Gastrocnemius medialis (tissue), 4 donors: ENCODE results near the gene PCNX2. TPM values are rescaled to one million over a fixed set of nuclear protein-coding genes. Genes with fewer than 3 reads are reported as not detected.

Experiments
- ATAC-seq, 2 donors: fragments of 150-250 bp; one replicate each; pipeline ENCODE4 v1.9.1; 2016
- DNase-seq, 2 donors: peaks; one replicate each; pipeline ENCODE4 v3.0.0-alpha.2; 2019
- H3K27ac ChIP-seq, 4 donors: fragments of 200-600 bp; sonication (generic); 1 replicate in 1 of 4; 2 replicates in 3 of 4; pipeline ENCODE4 v1.5.1; 2016 to 2018; ENCODE audit warnings: mild to moderate bottlenecking in 2 of 4, moderate library complexity in 1 of 4
- H3K27me3 ChIP-seq, 3 donors: fragments of 200-600 bp; sonication (generic) in 2 of 3; 1 replicate in 1 of 3; 2 replicates in 2 of 3; pipeline versions ENCODE4 v1.5.1 to v1.6.0; 2016 to 2019; ENCODE audit warnings: mild to moderate bottlenecking in 1 of 3, moderate library complexity in 1 of 3
- H3K36me3 ChIP-seq, 2 donors: fragments of 200-600 bp; sonication (generic) in 1 of 2; one replicate each; pipeline ENCODE4 v1.5.1; 2017 to 2018
- H3K4me1 ChIP-seq, 2 donors: fragments of 200-600 bp; sonication (generic) in 1 of 2; one replicate each; pipeline ENCODE4 v1.5.1; 2016 to 2017; ENCODE audit warnings: mild to moderate bottlenecking in 2 of 2
- H3K4me3 ChIP-seq, 4 donors: fragments of 200-600 bp; sonication (generic) in 3 of 4; 1 replicate in 1 of 4; 2 replicates in 3 of 4; pipeline ENCODE4 v1.5.1; 2016 to 2019; ENCODE audit warnings: mild to moderate bottlenecking in 2 of 4
- H3K9me3 ChIP-seq, 3 donors: fragments of 200-600 bp; sonication (generic) in 2 of 3; 1 replicate in 1 of 3; 2 replicates in 2 of 3; pipeline ENCODE4 v1.5.1; 2016 to 2019
- CTCF ChIP-seq, 5 experiments: fragments of 450-650 bp in 3 of 5; fragments of 200-600 bp in 2 of 5; sonication (generic) in 2 of 5; IDR thresholded peaks in 4 of 5; conservative IDR thresholded peaks in 1 of 5; 1 replicate in 4 of 5; 2 replicates in 1 of 5; pipeline ENCODE4 v1.5.1; 2016 to 2019; ENCODE audit warnings: antibody characterized with exemption in 5 of 5, mild to moderate bottlenecking in 3 of 5, moderate library complexity in 3 of 5
- POLR2A ChIP-seq, 2 donors: fragments of 450-650 bp; IDR thresholded peaks; one replicate each; pipeline ENCODE4 v1.6.1; 2017; ENCODE audit warnings: antibody characterized with exemption in 2 of 2, mild to moderate bottlenecking in 2 of 2, moderate library complexity in 2 of 2
- in situ Hi-C, 4 donors: fragments of 200-750 bp; cut with MboI; loops; one replicate each; pipeline versions ENCODE4 v1.15.0 to v1.8.0; 2017; ENCODE audit warnings: low sequenced_read_pairs in 4 of 4
- intact Hi-C: fragments of 100-400 bp; cut with DNase I; formaldehyde crosslinking; loops from one replicate; pipeline ENCODE4 v1.15.1; 2023; ENCODE audit warnings: low total_unique reads
- total RNA-seq, 4 donors: library from RNA; depleted of rRNA; stranded (reverse); fragments of >200 nt; gene quantifications; one replicate each; pipeline versions ENCODE4 v1.1.0 to v1.2.3, GENCODE V29; 2016

Gene PCNX2
- total RNA-seq, 4 donors from 2014 or later, result 0.34 to 5.6 (median 1.9) TPM

- DNase-seq (no peak), ATAC-seq (no peak)
- Histone ChIP-seq H3K4me1 (no peaks in the 10 kb centered on the region), H3K27me3 (no peaks in the 10 kb centered on the region), H3K9me3 (no peaks in the 10 kb centered on the region), H3K36me3 (no peaks in the 10 kb centered on the region), H3K4me3 (no peak overlapping the region), H3K27ac (no peak overlapping the region)
- in situ Hi-C loops, result no loop called here
- intact Hi-C loops, result no loop called here
- TF ChIP-seq CTCF (IDR thresholded peaks at IDR 0.05 in 4 of 5, conservative IDR thresholded peaks at IDR 0.05 in 1 of 5) (no peak), POLR2A (IDR thresholded peaks at IDR 0.05) (no peak)
Measured at GRCh38 chr1:233215135-233215760, 80.3 kb downstream of the PCNX2 start.

- no peaks in the 10 kb centered on the region for H3K36me3 ChIP-seq
- TF ChIP-seq POLR2A (IDR thresholded peaks at IDR 0.05), result no peak
- no peak for TF ChIP-seq CTCF (IDR thresholded peaks at IDR 0.05 in 4 of 5, conservative IDR thresholded peaks at IDR 0.05 in 1 of 5)
- no peaks in the 10 kb centered on the region for H3K4me1 ChIP-seq
- H3K9me3 ChIP-seq, result no peaks in the 10 kb centered on the region
- intact Hi-C loops (no loop called here), in situ Hi-C loops (no loop called here)
- no peaks in the 10 kb centered on the region for H3K27me3 ChIP-seq
- H3K4me3 ChIP-seq, result no peak overlapping the region
- DNase-seq, result no peak
- ATAC-seq, result no peak
- H3K27ac ChIP-seq, result no peak overlapping the region
Measured at GRCh38 chr1:233211595-233211994, 83.9 kb downstream of the PCNX2 start.

GRCh38 chr1:233211106-233211505 is 84.4 kb downstream of the PCNX2 start:
- ATAC-seq, result no peak
- no peaks in the 10 kb centered on the region for H3K9me3 ChIP-seq

GRCh38 chr1:233209481-233209880 is 86.0 kb downstream of the PCNX2 start:
- no peaks in the 10 kb centered on the region for H3K36me3 ChIP-seq
- DNase-seq (no peak), ATAC-seq (no peak)
- H3K27ac ChIP-seq, result no peak overlapping the region
- intact Hi-C loops, result no loop called here
- in situ Hi-C loops, result no loop called here
- TF ChIP-seq CTCF (IDR thresholded peaks at IDR 0.05 in 4 of 5, conservative IDR thresholded peaks at IDR 0.05 in 1 of 5) (no peak), POLR2A (IDR thresholded peaks at IDR 0.05) (no peak)
- H3K27me3 ChIP-seq, result no peaks in the 10 kb centered on the region
- no peaks in the 10 kb centered on the region for H3K9me3 ChIP-seq
- no peak overlapping the region for H3K4me3 ChIP-seq
- H3K4me1 ChIP-seq, result no peaks in the 10 kb centered on the region

More at GRCh38 chr1:233211106-233211505, 84.4 kb downstream of the PCNX2 start:
- TF ChIP-seq POLR2A (IDR thresholded peaks at IDR 0.05) (no peak), CTCF (IDR thresholded peaks at IDR 0.05 in 4 of 5, conservative IDR thresholded peaks at IDR 0.05 in 1 of 5) (no peak)
- Histone ChIP-seq H3K27me3 (no peaks in the 10 kb centered on the region), H3K4me1 (no peaks in the 10 kb centered on the region), H3K27ac (no peak overlapping the region), H3K36me3 (no peaks in the 10 kb centered on the region), H3K4me3 (no peak overlapping the region)
- intact Hi-C loops (no loop called here), in situ Hi-C loops (no loop called here)
- no peak for DNase-seq

- Histone ChIP-seq H3K36me3 (no peaks in the 10 kb centered on the region), H3K27ac (no peak overlapping the region), H3K27me3 (no peaks in the 10 kb centered on the region), H3K4me1 (no peaks in the 10 kb centered on the region), H3K4me3 (no peak overlapping the region), H3K9me3 (no peaks in the 10 kb centered on the region)
- no peak for DNase-seq
- in situ Hi-C loops, result no loop called here
- TF ChIP-seq CTCF (IDR thresholded peaks at IDR 0.05 in 4 of 5, conservative IDR thresholded peaks at IDR 0.05 in 1 of 5), result no peak
- no peak for TF ChIP-seq POLR2A (IDR thresholded peaks at IDR 0.05)
- ATAC-seq, result no peak
- intact Hi-C loops, result no loop called here
Measured at GRCh38 chr1:233208687-233209086, 86.8 kb downstream of the PCNX2 start.
